HL-60 (cell line): ENCODE measurements around the gene GPAT3.

Source experiments
- POLR2AphosphoS5 ChIP-seq: IDR thresholded peaks from 2 replicates; pipeline ENCODE4 v1.6.1; 2012; ENCODE audit warnings: low read depth
- TF ChIP-seq, protein P1 (sequence below): IDR thresholded peaks from one replicate; pipeline ENCODE4 v1.5.1; 2011; ENCODE audit warnings: low read length, control low read depth, inconsistent platforms; ENCODE audit not compliant: insufficient read depth

GRCh38 chr4:83599183-83599582 lies 63.3 kb downstream of the GPAT3 start:
- TF ChIP-seq, protein P1, sequence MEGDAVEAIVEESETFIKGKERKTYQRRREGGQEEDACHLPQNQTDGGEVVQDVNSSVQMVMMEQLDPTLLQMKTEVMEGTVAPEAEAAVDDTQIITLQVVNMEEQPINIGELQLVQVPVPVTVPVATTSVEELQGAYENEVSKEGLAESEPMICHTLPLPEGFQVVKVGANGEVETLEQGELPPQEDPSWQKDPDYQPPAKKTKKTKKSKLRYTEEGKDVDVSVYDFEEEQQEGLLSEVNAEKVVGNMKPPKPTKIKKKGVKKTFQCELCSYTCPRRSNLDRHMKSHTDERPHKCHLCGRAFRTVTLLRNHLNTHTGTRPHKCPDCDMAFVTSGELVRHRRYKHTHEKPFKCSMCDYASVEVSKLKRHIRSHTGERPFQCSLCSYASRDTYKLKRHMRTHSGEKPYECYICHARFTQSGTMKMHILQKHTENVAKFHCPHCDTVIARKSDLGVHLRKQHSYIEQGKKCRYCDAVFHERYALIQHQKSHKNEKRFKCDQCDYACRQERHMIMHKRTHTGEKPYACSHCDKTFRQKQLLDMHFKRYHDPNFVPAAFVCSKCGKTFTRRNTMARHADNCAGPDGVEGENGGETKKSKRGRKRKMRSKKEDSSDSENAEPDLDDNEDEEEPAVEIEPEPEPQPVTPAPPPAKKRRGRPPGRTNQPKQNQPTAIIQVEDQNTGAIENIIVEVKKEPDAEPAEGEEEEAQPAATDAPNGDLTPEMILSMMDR: no peak
- TF ChIP-seq POLR2AphosphoS5: no peak
